Endothelial cell (in vitro differentiated cells): ENCODE data around the gene IL19. TPM values are rescaled to one million over a fixed set of nuclear protein-coding genes. Genes with fewer than 3 reads are reported as not detected.

Source experiments
- DNase-seq: peaks from one replicate; pipeline ENCODE4 v3.0.0; 2021; ENCODE audit warnings: low spot score
- H3K27ac Mint-ChIP-seq: one replicate; pipeline ENCODE4 v1.8.0; 2021; ENCODE audit warnings: mixed read lengths, inconsistent platforms; ENCODE audit not compliant: unreplicated experiment
- H3K27me3 Mint-ChIP-seq: one replicate; pipeline ENCODE4 v1.8.0; 2021; ENCODE audit warnings: mild to moderate bottlenecking, moderate library complexity, mixed read lengths, inconsistent platforms; ENCODE audit not compliant: unreplicated experiment
- H3K36me3 Mint-ChIP-seq: one replicate; pipeline ENCODE4 v1.8.0; 2021; ENCODE audit warnings: mild to moderate bottlenecking, low read depth, mixed read lengths, inconsistent platforms; ENCODE audit not compliant: unreplicated experiment
- H3K4me1 Mint-ChIP-seq: one replicate; pipeline ENCODE4 v1.8.0; 2021; ENCODE audit warnings: mild to moderate bottlenecking, mixed read lengths, inconsistent platforms; ENCODE audit not compliant: unreplicated experiment
- H3K4me3 Mint-ChIP-seq: one replicate; pipeline ENCODE4 v1.8.0; 2021; ENCODE audit warnings: mild to moderate bottlenecking, mixed read lengths, inconsistent platforms; ENCODE audit not compliant: unreplicated experiment
- H3K9me3 Mint-ChIP-seq: one replicate; pipeline ENCODE4 v1.8.0; 2021; ENCODE audit warnings: mixed read lengths, inconsistent platforms; ENCODE audit not compliant: unreplicated experiment
- total RNA-seq: library from RNA; stranded (reverse); fragmentation: NEBNext Ultra II Directional; extraction: Animal tissue kit (Norgen Biotek cat#: 25700); gene quantifications from one replicate; pipeline ENCODE4 v1.2.1, GENCODE V29; 2021; ENCODE audit not compliant: unreplicated experiment
- TF ChIP-seq, protein P1 (sequence below): fragments of 200-600 bp; sonication (generic); IDR thresholded peaks from one replicate; pipeline ENCODE4 v1.5.0; 2021; ENCODE audit warnings: antibody characterized with exemption; ENCODE audit not compliant: unreplicated experiment

IL19 gene
- total RNA-seq, 1 donor from 2014 or later = not detected

DNA sequence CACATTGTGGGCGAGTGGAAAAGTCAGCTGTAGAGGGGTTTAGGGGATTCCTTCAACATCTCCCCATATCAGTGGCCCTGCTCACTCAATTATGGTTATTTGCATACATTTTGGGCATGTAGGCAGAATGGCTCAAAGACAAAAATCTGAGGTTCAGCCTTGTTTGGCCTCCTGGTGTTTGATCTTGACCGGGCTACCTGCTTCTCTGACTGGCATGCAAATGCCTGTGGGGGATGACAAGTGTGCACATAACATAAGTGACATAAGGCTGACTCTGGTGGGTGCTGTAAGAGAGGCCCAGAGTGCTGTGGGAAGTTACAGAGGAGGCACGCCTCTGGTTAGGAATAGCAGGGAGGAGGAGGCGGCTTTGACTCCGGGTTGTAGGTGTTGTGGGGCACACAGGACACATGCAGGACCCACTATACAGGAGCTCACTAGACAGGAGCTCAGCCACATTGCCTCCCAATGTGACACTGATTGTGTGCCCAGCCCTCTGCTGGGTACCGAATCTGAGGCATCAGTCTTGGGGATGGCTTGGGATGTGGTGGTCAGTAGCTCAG, 29.4 kb upstream of the IL19 start:
- Mint-ChIP-seq H3K4me1 (peaks cover 9% of the 10 kb centered on the region), H3K27me3 (peaks cover 6% of the 10 kb centered on the region), H3K27ac (no peak overlapping the region), H3K4me3 (no peak overlapping the region), H3K36me3 (no peaks in the 10 kb centered on the region), H3K9me3 (no peaks in the 10 kb centered on the region)
- no peak for DNase-seq
- TF ChIP-seq, protein P1, sequence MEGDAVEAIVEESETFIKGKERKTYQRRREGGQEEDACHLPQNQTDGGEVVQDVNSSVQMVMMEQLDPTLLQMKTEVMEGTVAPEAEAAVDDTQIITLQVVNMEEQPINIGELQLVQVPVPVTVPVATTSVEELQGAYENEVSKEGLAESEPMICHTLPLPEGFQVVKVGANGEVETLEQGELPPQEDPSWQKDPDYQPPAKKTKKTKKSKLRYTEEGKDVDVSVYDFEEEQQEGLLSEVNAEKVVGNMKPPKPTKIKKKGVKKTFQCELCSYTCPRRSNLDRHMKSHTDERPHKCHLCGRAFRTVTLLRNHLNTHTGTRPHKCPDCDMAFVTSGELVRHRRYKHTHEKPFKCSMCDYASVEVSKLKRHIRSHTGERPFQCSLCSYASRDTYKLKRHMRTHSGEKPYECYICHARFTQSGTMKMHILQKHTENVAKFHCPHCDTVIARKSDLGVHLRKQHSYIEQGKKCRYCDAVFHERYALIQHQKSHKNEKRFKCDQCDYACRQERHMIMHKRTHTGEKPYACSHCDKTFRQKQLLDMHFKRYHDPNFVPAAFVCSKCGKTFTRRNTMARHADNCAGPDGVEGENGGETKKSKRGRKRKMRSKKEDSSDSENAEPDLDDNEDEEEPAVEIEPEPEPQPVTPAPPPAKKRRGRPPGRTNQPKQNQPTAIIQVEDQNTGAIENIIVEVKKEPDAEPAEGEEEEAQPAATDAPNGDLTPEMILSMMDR = no peak

DNA sequence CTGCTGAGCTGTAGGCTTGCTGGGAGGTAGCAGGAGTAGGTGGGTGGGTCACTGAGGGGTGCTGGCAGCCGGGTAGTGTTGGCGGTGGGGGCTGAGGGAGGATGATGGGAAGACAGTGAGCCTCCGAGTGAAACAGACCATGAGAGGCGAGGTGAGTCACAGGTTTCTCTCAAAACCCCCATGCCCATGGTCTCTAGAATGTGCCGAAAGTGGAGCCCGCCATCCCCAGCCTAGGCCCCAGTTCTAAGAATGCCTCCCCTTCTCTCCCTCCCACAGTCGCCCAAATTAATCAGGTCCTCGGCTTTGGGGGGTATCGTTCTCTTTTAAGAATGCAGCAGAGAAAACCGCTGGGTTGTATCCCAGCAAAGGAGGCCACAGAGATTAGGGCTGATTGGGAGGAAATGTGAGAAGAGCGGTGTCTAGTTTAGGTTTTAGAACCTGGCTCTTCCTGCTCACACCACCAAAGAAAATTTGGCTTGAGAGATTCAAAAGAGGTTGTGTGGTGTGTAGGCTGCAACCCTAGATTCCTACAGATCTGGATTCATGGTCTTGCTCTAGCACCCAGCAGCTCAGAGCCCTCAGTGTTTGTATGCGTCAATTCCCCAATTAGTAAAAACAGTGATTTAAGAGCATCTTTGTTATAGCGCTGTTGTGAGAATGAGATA, 27.7 kb upstream of the IL19 start:
- Mint-ChIP-seq H3K4me3 (no peak overlapping the region), H3K36me3 (no peaks in the 10 kb centered on the region), H3K9me3 (no peaks in the 10 kb centered on the region), H3K27ac (no peak overlapping the region), H3K4me1 (peaks cover 9% of the 10 kb centered on the region), H3K27me3 (peaks cover 6% of the 10 kb centered on the region)
- DNase-seq = no peak
- TF ChIP-seq, protein P1 = no peak

DNA sequence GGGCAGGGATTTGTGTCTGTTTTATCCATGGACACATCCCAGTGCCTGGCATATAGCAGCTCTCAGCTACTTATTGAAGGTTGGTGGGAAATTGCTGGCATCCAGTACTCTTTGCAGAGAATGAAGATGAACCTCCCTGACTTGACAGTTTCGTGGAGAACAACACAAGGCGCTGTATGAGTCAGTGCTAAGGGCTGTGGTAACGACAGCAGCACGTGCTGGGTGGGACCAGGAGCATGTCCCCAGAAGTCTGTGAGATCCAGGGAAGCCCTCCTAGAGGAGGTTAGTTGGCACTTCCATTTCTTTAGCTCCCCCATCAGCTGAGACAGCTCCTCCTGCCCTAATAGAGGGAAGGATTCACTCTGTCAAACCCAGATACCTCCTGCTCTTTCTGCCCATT, 25.9 kb upstream of the IL19 start:
- DNase-seq = no peak
- H3K27ac Mint-ChIP-seq = no peak overlapping the region
- no peaks in the 10 kb centered on the region for H3K4me1 Mint-ChIP-seq
- H3K4me3 Mint-ChIP-seq = no peak overlapping the region
- TF ChIP-seq, protein P1 = no peak
- H3K27me3 Mint-ChIP-seq = peaks cover 5% of the 10 kb centered on the region
- no peaks in the 10 kb centered on the region for H3K9me3 Mint-ChIP-seq
- H3K36me3 Mint-ChIP-seq = no peaks in the 10 kb centered on the region

DNA sequence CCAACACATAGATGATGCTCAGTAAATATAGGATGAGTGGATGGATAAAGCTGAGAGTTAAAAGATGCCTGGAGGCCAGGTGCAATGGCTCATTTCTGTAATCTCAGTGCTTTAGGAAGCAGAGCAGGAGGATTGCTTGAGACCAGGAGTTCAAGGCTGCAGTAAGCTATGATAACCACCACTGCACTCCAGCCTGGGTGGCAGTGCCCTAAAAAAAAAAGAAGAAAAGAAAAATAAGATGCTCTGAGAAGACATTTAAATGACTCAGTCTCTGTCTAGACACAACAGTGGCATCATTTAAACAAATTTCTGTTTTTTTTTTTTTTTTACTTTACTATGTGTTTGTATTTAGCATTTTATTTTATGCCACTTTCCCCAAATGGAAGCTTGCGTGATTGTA, 25.3 kb upstream of the IL19 start:
- Mint-ChIP-seq H3K36me3 (no peaks in the 10 kb centered on the region), H3K9me3 (no peaks in the 10 kb centered on the region), H3K4me3 (no peak overlapping the region), H3K27ac (no peak overlapping the region), H3K4me1 (no peaks in the 10 kb centered on the region), H3K27me3 (peaks cover 4% of the 10 kb centered on the region)
- no peak for DNase-seq
- TF ChIP-seq, protein P1 = no peak

DNA sequence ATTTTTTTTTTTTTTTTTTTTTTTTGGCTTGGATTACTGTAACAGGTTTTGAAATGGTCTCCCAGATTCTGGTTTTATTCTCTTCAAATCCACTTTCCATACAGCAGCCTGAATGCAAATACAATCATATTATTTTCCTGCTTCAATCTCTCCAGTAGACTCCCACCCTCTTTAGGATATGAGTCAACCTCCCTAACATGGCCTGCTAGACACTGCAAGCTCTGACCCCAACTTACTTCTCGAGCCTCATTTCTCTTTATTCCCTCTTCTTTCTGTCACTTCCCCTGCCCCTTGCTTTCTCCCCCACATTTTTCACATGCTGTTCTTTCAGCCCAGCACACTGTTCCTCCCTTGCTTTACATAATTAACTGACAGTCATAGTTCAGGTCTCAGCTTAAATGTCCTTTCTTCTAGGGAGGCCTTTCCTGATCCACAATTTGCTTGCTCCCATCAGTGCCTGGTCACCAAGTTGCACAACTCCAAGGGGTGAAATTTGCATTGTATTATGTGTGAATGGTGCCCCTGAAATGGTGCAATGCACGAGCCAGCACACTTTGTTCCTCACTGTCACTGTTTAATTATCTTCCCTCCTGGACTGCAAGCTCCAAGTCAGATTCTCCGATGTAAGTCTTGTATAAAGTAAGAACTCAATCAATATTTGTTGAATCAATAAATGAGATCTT, 22.1 kb upstream of the IL19 start:
- no peaks in the 10 kb centered on the region for H3K4me1 Mint-ChIP-seq
- DNase-seq = no peak
- H3K27me3 Mint-ChIP-seq = peaks cover 4% of the 10 kb centered on the region
- no peaks in the 10 kb centered on the region for H3K36me3 Mint-ChIP-seq
- no peak overlapping the region for H3K4me3 Mint-ChIP-seq
- no peak overlapping the region for H3K27ac Mint-ChIP-seq
- no peaks in the 10 kb centered on the region for H3K9me3 Mint-ChIP-seq
- TF ChIP-seq, protein P1 = no peak
